H9 (cell line): ENCODE measurements around the gene NCBP1. TPM values are rescaled to one million over a fixed set of nuclear protein-coding genes. Genes with fewer than 3 reads are reported as not detected.
"Not testable (repeated sequence)": the region's sequence is repeated elsewhere in the genome, so short reads cannot be mapped to it uniquely, and the experiment has no call there.

ENCODE experiments used
- DNase-seq: peaks from one replicate; pipeline ENCODE4 v3.0.0-alpha.2; 2017
- H2AFZ ChIP-seq: one replicate; pipeline ENCODE4 v1.6.1; 2013; ENCODE audit warnings: mild to moderate bottlenecking, low read length, control low read depth, moderate library complexity
- H2AK5ac ChIP-seq: 2 replicates; pipeline ENCODE4 v1.6.1; 2013; ENCODE audit warnings: low read length, control low read depth, mixed read lengths; ENCODE audit not compliant: insufficient read length
- H2BK120ac ChIP-seq: one replicate; pipeline ENCODE4 v1.6.1; 2013; ENCODE audit warnings: low read depth, mild to moderate bottlenecking, low read length, control low read depth, inconsistent platforms; ENCODE audit not compliant: poor library complexity, severe bottlenecking
- H2BK12ac ChIP-seq: 2 replicates; pipeline ENCODE4 v1.6.1; 2013; ENCODE audit warnings: low read length, control low read depth, mixed read lengths, low read depth; ENCODE audit not compliant: insufficient read length
- H2BK15ac ChIP-seq: 2 replicates; pipeline ENCODE4 v1.6.1; 2013; ENCODE audit warnings: low read depth, low read length, control low read depth
- H2BK20ac ChIP-seq: one replicate; pipeline ENCODE4 v1.6.1; 2013; ENCODE audit warnings: low read depth, mild to moderate bottlenecking, low read length, control low read depth, inconsistent platforms; ENCODE audit not compliant: poor library complexity, severe bottlenecking
- H2BK5ac ChIP-seq: 2 replicates; pipeline ENCODE4 v1.6.1; 2013; ENCODE audit warnings: low read length, control low read depth, mixed read lengths; ENCODE audit not compliant: insufficient read length
- H3K14ac ChIP-seq: 2 replicates; pipeline ENCODE4 v1.6.1; 2013; ENCODE audit warnings: low read length, control low read depth; ENCODE audit not compliant: insufficient read depth
- H3K18ac ChIP-seq: 2 replicates; pipeline ENCODE4 v1.6.1; 2013; ENCODE audit warnings: low read depth, mild to moderate bottlenecking, mixed read lengths, low read length, control low read depth; ENCODE audit not compliant: insufficient read length
- H3K23ac ChIP-seq: 2 replicates; pipeline ENCODE4 v1.6.1; 2013; ENCODE audit warnings: low read length, control low read depth, mixed read lengths, low read depth; ENCODE audit not compliant: insufficient read length
- H3K23me2 ChIP-seq: 2 replicates; pipeline ENCODE4 v1.6.1; 2013; ENCODE audit warnings: low read depth, mild to moderate bottlenecking, mixed read lengths, low read length, control low read depth; ENCODE audit not compliant: insufficient read length, poor library complexity, severe bottlenecking
- H3K27ac ChIP-seq: 2 replicates; pipeline ENCODE4 v1.5.1; 2013; ENCODE audit warnings: low read length, control low read depth, mixed read lengths, low read depth; ENCODE audit not compliant: insufficient read length
- H3K27me3 ChIP-seq: 2 replicates; pipeline ENCODE4 v1.6.1; 2013; ENCODE audit warnings: low read length, control low read depth, inconsistent platforms; ENCODE audit not compliant: insufficient read depth
- H3K4ac ChIP-seq: 2 replicates; pipeline ENCODE4 v1.6.1; 2013; ENCODE audit warnings: low read depth, mild to moderate bottlenecking, control low read depth, inconsistent platforms, low read length, moderate library complexity
- H3K4me1 ChIP-seq: 2 replicates; pipeline ENCODE4 v1.6.1; 2013; ENCODE audit warnings: low read length, control low read depth, inconsistent platforms; ENCODE audit not compliant: insufficient read depth
- H3K4me2 ChIP-seq: 2 replicates; pipeline ENCODE4 v1.6.1; 2013; ENCODE audit warnings: low read length, control low read depth, mixed read lengths; ENCODE audit not compliant: insufficient read length, insufficient read depth
- H3K56ac ChIP-seq: 2 replicates; pipeline ENCODE4 v1.6.1; 2013; ENCODE audit warnings: low read depth, mild to moderate bottlenecking, mixed read lengths, low read length, control low read depth; ENCODE audit not compliant: insufficient read length
- H3K79me1 ChIP-seq: 2 replicates; pipeline ENCODE4 v1.6.1; 2013; ENCODE audit warnings: low read depth, mild to moderate bottlenecking, moderate library complexity, low read length, control low read depth, inconsistent platforms; ENCODE audit not compliant: insufficient read depth, poor library complexity, severe bottlenecking
- H3K79me2 ChIP-seq: 2 replicates; pipeline ENCODE4 v1.6.1; 2013; ENCODE audit warnings: low read length, control low read depth, inconsistent platforms; ENCODE audit not compliant: insufficient read depth
- H3K9ac ChIP-seq: 2 replicates; pipeline ENCODE4 v1.6.1; 2013; ENCODE audit warnings: low read length, control low read depth, mixed read lengths; ENCODE audit not compliant: insufficient read length; ENCODE audit errors: extremely low read depth
- H3K9me3 ChIP-seq: one replicate; pipeline ENCODE4 v1.6.1; 2013; ENCODE audit warnings: low read depth, low read length, inconsistent platforms; ENCODE audit not compliant: control insufficient read depth
- H3T11ph ChIP-seq: one replicate; pipeline ENCODE4 v1.6.1; 2013; ENCODE audit warnings: mild to moderate bottlenecking, low read length, control low read depth, inconsistent platforms
- H4K20me1 ChIP-seq: one replicate; pipeline ENCODE4 v1.6.1; 2013; ENCODE audit not compliant: control insufficient read depth, insufficient read length, insufficient read depth
- H4K5ac ChIP-seq: 2 replicates; pipeline ENCODE4 v1.6.1; 2013; ENCODE audit warnings: low read depth, mild to moderate bottlenecking, mixed read lengths, low read length, control low read depth; ENCODE audit not compliant: insufficient read length
- H4K8ac ChIP-seq: replicated peaks from 2 replicates; pipeline ENCODE4 v1.6.1; 2013; ENCODE audit warnings: low read length, control low read depth, mixed read lengths, low read depth; ENCODE audit not compliant: insufficient read length
- H4K91ac ChIP-seq: 2 replicates; pipeline ENCODE4 v1.6.1; 2013; ENCODE audit warnings: low read depth, mild to moderate bottlenecking, moderate library complexity, mixed read lengths, low read length, control low read depth; ENCODE audit not compliant: insufficient read length
- H3K27ac Mint-ChIP-seq, 3 experiments: 2 replicates in 2 of 3; 3 replicates in 1 of 3; pipeline ENCODE4 v1.8.0; 2020 to 2021; ENCODE audit warnings: mixed read lengths in 3 of 3, mild to moderate bottlenecking in 1 of 3, moderate library complexity in 1 of 3
- H3K27me3 Mint-ChIP-seq: 2 replicates; pipeline ENCODE4 v1.8.0; 2021; ENCODE audit warnings: low read depth, mild to moderate bottlenecking, moderate library complexity, mixed read lengths
- H3K36me3 Mint-ChIP-seq, 3 experiments: 2 replicates in 2 of 3; 3 replicates in 1 of 3; pipeline ENCODE4 v1.8.0; 2020 to 2021; ENCODE audit warnings: low read depth in 3 of 3, mixed read lengths in 3 of 3; ENCODE audit not compliant: insufficient read depth in 1 of 3
- H3K4me1 Mint-ChIP-seq, 2 experiments: 2 replicates each; pipeline ENCODE4 v1.8.0; 2020; ENCODE audit warnings: mixed read lengths in 2 of 2
- H3K4me3 Mint-ChIP-seq, 2 experiments: 2 replicates in 1 of 2; 3 replicates in 1 of 2; pipeline ENCODE4 v1.8.0; 2020 to 2021; ENCODE audit warnings: mild to moderate bottlenecking in 2 of 2, mixed read lengths in 2 of 2, moderate library complexity in 1 of 2
- H3K9me3 Mint-ChIP-seq, 2 experiments: 2 replicates in 1 of 2; 3 replicates in 1 of 2; pipeline ENCODE4 v1.8.0; 2020; ENCODE audit warnings: mild to moderate bottlenecking in 2 of 2, mixed read lengths in 2 of 2, moderate library complexity in 1 of 2
- WGBS: extraction: QIAGEN DNeasy Blood & Tissue Kit; methylation state at CpG from one replicate; pipeline ENCODE4 v1.1.7; 2013; ENCODE audit warnings: missing lambda C conversion rate, low lambda C conversion rate, mixed read lengths; ENCODE audit not compliant: insufficient read length; ENCODE audit errors: extremely low coverage; 5-methylcytosine and 5-hydroxymethylcytosine counted together
- total RNA-seq: library from RNA; stranded (reverse); gene quantifications from 2 replicates; pipeline ENCODE4 v1.2.1, GENCODE V29; 2021

The NCBP1 gene
- total RNA-seq, 1 experiment from 2014 or later: 55.7 TPM

GRCh38 chr9:97622483-97622882, 11.1 kb upstream of the NCBP1 start:
- Mint-ChIP-seq H3K36me3 (peaks cover 53 to 82% (median 75%) of the 10 kb centered on the region in 3 experiments), H3K4me1 (peaks cover 12 to 14% of the 10 kb centered on the region in 2 experiments), H3K9me3 (peaks cover 30 to 32% of the 10 kb centered on the region in 2 experiments)
- H3K4me3 Mint-ChIP-seq, H3K79me2 ChIP-seq, H2AFZ ChIP-seq, H3T11ph ChIP-seq, DNase-seq, H2BK5ac ChIP-seq, H3K79me1 ChIP-seq, H3K9me3 ChIP-seq, H3K4ac ChIP-seq, H3K23me2 ChIP-seq, H3K23ac ChIP-seq, H4K8ac ChIP-seq, H3K18ac ChIP-seq, H3K27me3 Mint-ChIP-seq, H2BK20ac ChIP-seq, H2AK5ac ChIP-seq, H3K14ac ChIP-seq, H4K91ac ChIP-seq, H3K4me1 ChIP-seq, H4K20me1 ChIP-seq, H3K27ac Mint-ChIP-seq, H4K5ac ChIP-seq, H3K27me3 ChIP-seq, H2BK12ac ChIP-seq, H3K4me2 ChIP-seq, H3K56ac ChIP-seq, H2BK120ac ChIP-seq, H3K9ac ChIP-seq, H3K27ac ChIP-seq, H2BK15ac ChIP-seq: not testable (repeated sequence)
- no CpG with 5 or more reads among the region's 5 CpGs for WGBS
